ENCODE measurements around the gene HLA-F.

Gene HLA-F

DNA sequence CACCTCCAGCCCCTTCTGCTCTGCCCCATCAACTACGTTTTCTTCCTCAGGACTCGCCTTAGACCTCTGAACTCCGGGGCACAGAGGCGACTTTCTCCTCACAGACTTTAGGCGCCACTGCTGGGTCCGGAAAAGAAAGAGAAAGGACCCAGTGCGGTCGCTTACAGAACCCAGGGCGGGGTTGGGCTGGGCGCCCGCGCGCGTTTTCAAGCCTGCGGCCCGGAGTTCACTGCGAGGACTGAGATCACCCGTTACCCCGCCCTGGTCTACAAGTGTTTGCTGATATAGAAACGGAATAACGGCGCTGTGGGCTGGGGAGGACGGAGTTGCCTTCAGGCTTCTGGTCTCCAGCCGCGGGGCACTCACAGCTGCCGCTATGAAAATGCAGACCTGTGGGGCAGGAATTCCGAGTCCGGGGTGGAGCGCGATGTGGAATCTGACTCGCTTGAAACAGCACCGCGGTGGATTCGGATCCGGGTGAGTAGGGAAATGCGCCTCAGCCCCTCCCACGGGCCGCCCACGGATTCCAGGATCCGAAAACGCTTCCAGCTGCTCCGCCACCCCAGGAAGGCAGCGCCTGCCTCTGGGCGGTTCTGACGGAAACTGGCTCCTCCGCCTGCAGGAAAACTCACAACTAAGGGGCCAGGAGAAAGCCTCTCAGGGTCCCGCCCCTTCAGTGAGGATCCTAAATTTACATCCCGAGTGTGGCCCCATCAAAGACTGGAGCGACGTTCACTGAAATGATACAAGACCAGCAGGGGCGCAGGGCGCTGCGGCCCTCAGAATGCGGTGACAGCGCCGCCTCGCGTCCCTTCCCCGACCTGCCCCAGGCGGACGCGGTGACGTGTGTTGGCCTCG lies 29.4 kb downstream of the HLA-F start:
- TF ChIP-seq, protein P1, sequence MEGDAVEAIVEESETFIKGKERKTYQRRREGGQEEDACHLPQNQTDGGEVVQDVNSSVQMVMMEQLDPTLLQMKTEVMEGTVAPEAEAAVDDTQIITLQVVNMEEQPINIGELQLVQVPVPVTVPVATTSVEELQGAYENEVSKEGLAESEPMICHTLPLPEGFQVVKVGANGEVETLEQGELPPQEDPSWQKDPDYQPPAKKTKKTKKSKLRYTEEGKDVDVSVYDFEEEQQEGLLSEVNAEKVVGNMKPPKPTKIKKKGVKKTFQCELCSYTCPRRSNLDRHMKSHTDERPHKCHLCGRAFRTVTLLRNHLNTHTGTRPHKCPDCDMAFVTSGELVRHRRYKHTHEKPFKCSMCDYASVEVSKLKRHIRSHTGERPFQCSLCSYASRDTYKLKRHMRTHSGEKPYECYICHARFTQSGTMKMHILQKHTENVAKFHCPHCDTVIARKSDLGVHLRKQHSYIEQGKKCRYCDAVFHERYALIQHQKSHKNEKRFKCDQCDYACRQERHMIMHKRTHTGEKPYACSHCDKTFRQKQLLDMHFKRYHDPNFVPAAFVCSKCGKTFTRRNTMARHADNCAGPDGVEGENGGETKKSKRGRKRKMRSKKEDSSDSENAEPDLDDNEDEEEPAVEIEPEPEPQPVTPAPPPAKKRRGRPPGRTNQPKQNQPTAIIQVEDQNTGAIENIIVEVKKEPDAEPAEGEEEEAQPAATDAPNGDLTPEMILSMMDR (conservative IDR thresholded peaks at IDR 0.05; ENCODE audit: low read depth, low read length): peak; percentile 97
- peak; percentile 31 for DNase-seq (ENCODE audit: low read depth)

DNA sequence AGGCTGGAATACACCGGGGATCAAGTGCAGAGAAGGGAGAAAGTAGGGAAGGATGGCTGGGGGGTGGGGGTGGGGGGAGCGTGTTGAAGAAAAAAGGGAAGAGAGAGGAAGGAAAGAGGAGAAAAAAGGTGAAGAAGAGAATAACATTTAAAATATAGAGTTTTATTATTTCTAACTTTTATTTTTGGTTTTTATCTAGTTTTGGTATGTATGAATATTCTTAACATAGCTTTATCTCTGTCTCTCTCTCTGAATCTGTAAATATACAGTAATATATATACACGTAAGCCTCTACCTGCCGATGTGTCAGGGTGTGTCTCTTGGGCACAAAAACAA lies 30.0 kb downstream of the HLA-F start:
- no peak for DNase-seq (ENCODE audit: low read depth)
- no peak overlapping the region for H3K4me3 ChIP-seq (ENCODE audit: low read length)
- TF ChIP-seq, protein P1 (conservative IDR thresholded peaks at IDR 0.05; ENCODE audit: low read depth, low read length): no peak

More for the DNA sequence above, 29.4 kb downstream of the HLA-F start:
- peak overlapping the region; percentile 65 for H3K4me3 ChIP-seq (ENCODE audit: low read length)

DNA sequence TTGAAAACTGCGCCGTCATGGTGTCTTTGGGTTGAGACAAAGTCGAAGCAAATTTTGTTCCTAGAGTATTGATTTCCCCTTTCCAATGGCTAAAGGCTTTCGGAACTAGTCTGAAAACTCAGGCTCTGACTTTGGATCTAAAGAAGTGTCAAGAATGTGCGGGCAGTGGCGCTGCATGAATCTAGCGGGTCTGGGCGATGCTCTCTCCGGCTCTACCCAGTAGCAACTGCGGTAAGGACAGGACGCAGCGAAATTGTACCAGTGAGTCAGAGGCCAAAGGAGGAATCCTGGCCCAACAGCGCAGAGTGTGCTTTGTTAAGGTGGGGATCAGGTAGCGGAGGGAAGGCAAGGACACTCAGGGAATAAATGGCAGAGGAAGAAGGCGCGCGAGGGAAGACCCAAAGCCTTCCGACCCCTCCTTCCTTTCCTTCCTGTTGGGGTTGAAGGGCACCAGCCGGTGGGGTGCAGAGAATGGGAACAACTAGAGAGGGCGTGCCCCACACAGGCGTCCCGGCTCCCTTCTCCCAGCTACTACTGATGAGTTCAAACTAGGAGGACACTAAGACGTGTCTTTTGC lies 32.1 kb downstream of the HLA-F start:
- TF ChIP-seq, protein P1 (conservative IDR thresholded peaks at IDR 0.05; ENCODE audit: low read depth, low read length): no peak
- no peak for DNase-seq (ENCODE audit: low read depth)
- H3K4me3 ChIP-seq (ENCODE audit: low read length): no peak overlapping the region

DNA sequence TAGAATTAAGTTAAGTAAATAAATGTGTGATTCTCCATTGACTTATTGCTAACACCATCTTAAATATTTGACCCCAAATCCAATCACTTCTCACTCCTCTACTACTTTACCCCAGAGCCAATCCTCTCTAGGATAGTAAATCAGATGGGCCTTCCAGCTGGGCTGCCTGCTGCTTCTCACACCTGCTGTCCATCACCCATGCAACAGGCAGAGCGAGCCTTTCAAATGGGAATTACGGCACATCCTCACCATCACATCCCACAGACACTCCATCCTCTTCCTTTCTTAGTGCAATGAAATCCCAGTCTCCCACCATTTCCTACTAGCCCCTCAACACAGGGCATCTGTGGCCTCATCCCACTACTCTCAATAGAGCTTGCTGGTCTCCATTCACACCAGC lies 34.0 kb downstream of the HLA-F start:
- DNase-seq (ENCODE audit: low read depth): no peak
- no peak overlapping the region for H3K4me3 ChIP-seq (ENCODE audit: low read length)
- TF ChIP-seq, protein P1 (conservative IDR thresholded peaks at IDR 0.05; ENCODE audit: low read depth, low read length): no peak

DNA sequence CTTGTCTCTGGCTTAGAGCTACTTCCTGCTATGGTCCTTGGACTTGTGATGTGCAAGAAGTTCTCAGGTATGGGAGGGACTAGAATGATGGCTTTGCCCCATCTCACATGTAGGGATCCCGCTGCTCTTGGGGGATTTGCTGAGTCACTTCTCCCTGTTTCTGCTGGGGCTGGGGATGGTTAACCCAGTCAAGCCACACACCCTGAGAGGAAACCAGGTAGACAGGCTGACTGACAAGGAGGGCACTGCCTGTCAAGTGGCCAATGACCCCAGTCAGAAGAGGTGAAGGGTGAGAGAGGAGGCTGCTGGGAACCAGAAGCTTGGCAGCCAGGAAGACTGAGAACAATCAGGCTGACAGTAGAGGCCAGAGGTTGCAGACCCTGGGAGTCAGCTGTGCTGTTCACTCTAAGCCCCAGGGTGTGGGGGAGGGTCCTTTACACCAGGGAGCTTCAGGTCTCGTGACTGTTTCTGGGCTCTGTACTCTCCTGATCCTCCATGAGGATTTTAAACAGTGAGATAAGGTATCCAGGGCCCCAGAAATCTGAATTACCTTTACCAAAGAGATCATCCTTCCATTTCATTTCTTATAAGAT lies 34.6 kb downstream of the HLA-F start:
- no peak for DNase-seq (ENCODE audit: low read depth)
- H3K4me3 ChIP-seq (ENCODE audit: low read length): no peak overlapping the region
- TF ChIP-seq, protein P1 (conservative IDR thresholded peaks at IDR 0.05; ENCODE audit: low read depth, low read length): no peak

DNA sequence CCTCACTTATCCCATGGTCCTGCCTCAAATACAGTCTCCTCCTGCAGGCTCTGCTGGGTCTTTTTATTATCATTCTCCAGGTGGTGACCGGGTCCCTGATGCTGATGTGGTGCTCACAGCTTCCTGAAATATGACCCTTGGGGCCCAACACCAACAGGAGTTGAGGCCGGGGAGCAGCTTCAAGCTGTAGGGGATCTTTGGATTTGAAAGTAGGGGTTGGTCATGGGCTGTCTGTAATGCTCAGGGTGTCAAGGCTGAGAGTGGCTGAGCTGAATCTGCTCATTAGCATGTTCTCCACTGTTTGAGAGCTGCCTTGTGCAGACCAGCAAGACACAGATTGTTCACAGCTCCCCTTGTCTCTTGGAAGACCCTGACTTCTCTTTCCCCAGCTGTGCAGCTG lies 35.5 kb downstream of the HLA-F start:
- TF ChIP-seq, protein P1 (conservative IDR thresholded peaks at IDR 0.05; ENCODE audit: low read depth, low read length): no peak
- no peak for DNase-seq (ENCODE audit: low read depth)
- no peak overlapping the region for H3K4me3 ChIP-seq (ENCODE audit: low read length)
